SK-N-SH (cell line): ENCODE data around the gene EPS8L2. TPM values are rescaled to one million over a fixed set of nuclear protein-coding genes. Genes with fewer than 3 reads are reported as not detected.

Experiments
- CTCF ChIA-PET: fragments of 300-600, 350-600 bp; formaldehyde crosslinking; extraction: SDS; loops from one replicate; lab custom pipeline; 2021; lab: Yijun Ruan, JAX
- POLR2A ChIA-PET: fragments of 350-600 bp; sonication (Branson Sonifier 250); formaldehyde crosslinking; extraction: SDS; loops from one replicate; lab custom pipeline; 2020; ENCODE audit warnings: antibody characterized with exemption, inconsistent platforms; lab: Yijun Ruan, JAX
- DNase-seq: peaks from one replicate; pipeline ENCODE4 v3.0.0; 2012
- H2AFZ ChIP-seq: fragments of 200-600 bp; sonication (generic); 2 replicates; pipeline ENCODE4 v1.8.1; 2016; ENCODE audit warnings: antibody characterized with exemption, mild to moderate bottlenecking, low read depth
- H3F3A ChIP-seq: fragments of 200-600 bp; sonication (generic); replicated peaks from 2 replicates; pipeline ENCODE3; 2016; ENCODE audit warnings: antibody characterized with exemption, mild to moderate bottlenecking; ENCODE audit not compliant: insufficient read depth
- H3K27ac ChIP-seq, 2 experiments: fragments of 200-500 bp in 1 of 2; fragments of 200-600 bp in 1 of 2; sonication (Bioruptor generic) in 1 of 2; sonication (generic), shearing (Covaris generic) in 1 of 2; 2 replicates each; pipeline versions ENCODE4 v1.5.1 to v1.6.1; 2014 to 2016; ENCODE audit warnings: low read depth in 2 of 2, inconsistent platforms in 1 of 2, low read length in 1 of 2, mild to moderate bottlenecking in 1 of 2, mixed read lengths in 1 of 2
- H3K27me3 ChIP-seq: fragments of 200-600 bp; sonication (generic), shearing (Covaris generic); 2 replicates; pipeline ENCODE4 v1.6.1; 2016; ENCODE audit warnings: mixed run types; ENCODE audit not compliant: insufficient read depth
- H3K36me3 ChIP-seq, 2 experiments: fragments of 200-500 bp in 1 of 2; fragments of 200-600 bp in 1 of 2; sonication (Bioruptor generic) in 1 of 2; sonication (generic) in 1 of 2; replicated peaks in 1 of 2; 2 replicates each; pipeline versions ENCODE3 to v1.5.1; 2014 to 2016; ENCODE audit warnings: low read length in 1 of 2, mild to moderate bottlenecking in 1 of 2; ENCODE audit not compliant: insufficient read depth in 2 of 2, control insufficient read depth in 1 of 2
- H3K4me1 ChIP-seq, 2 experiments: fragments of 200-500 bp in 1 of 2; fragments of 200-600 bp in 1 of 2; sonication (Bioruptor generic) in 1 of 2; sonication (generic), shearing (Covaris generic) in 1 of 2; 2 replicates each; pipeline versions ENCODE4 v1.5.1 to v1.6.1; 2014 to 2016; ENCODE audit warnings: low read depth in 1 of 2, low read length in 1 of 2, mixed run types in 1 of 2; ENCODE audit not compliant: insufficient read depth in 2 of 2, control insufficient read depth in 1 of 2
- H3K4me2 ChIP-seq: fragments of 200-600 bp; sonication (generic), shearing (Covaris generic); 2 replicates; pipeline ENCODE4 v1.6.1; 2017; ENCODE audit warnings: mixed run types
- H3K4me3 ChIP-seq, 2 experiments: fragments of 200-500 bp in 1 of 2; fragments of 200-600 bp in 1 of 2; sonication (Bioruptor generic) in 1 of 2; sonication (generic), shearing (Covaris generic) in 1 of 2; 2 replicates each; pipeline versions ENCODE4 v1.5.1 to v1.8.1; 2014 to 2016; ENCODE audit warnings: low read depth in 2 of 2, inconsistent platforms in 1 of 2, low read length in 1 of 2, mild to moderate bottlenecking in 1 of 2, mixed read lengths in 1 of 2, moderate library complexity in 1 of 2
- H3K79me2 ChIP-seq: fragments of 200-600 bp; sonication (generic); 2 replicates; pipeline ENCODE4 v1.8.1; 2017; ENCODE audit warnings: mild to moderate bottlenecking; ENCODE audit not compliant: insufficient read depth
- H3K9ac ChIP-seq: fragments of 200-600 bp; sonication (generic); 2 replicates; pipeline ENCODE4 v1.6.1; 2017; ENCODE audit warnings: mixed run types
- H3K9me2 ChIP-seq: fragments of 200-600 bp; sonication (generic); 2 replicates; pipeline ENCODE4 v1.6.1; 2017; ENCODE audit warnings: mixed run types
- H3K9me3 ChIP-seq: fragments of 200-600 bp; sonication (generic); 2 replicates; pipeline ENCODE4 v1.6.1; 2017; ENCODE audit warnings: mixed run types, mild to moderate bottlenecking, moderate library complexity
- H4K20me1 ChIP-seq: fragments of 200-600 bp; sonication (generic); 2 replicates; pipeline ENCODE4 v1.6.1; 2017; ENCODE audit warnings: mild to moderate bottlenecking, mixed run types; ENCODE audit not compliant: insufficient read depth
- FOXJ3 ChIP-seq: sonication (generic); formaldehyde crosslinking; IDR thresholded peaks from 2 replicates; pipeline ENCODE4 v1.5.1; 2020; ENCODE audit warnings: mild to moderate bottlenecking, missing genetic modification reagents
- FOXM1 ChIP-seq: IDR thresholded peaks from 2 replicates; pipeline ENCODE4 v1.4.0; 2012; ENCODE audit warnings: low read depth, mild to moderate bottlenecking
- GABPA ChIP-seq: IDR thresholded peaks from 2 replicates; pipeline ENCODE4 v1.4.0; 2012; ENCODE audit warnings: low read depth, mild to moderate bottlenecking
- MXI1 ChIP-seq: IDR thresholded peaks from 2 replicates; pipeline ENCODE4 v1.6.1; 2012; ENCODE audit warnings: mild to moderate bottlenecking, low read depth, low read length, improper control_type of control experiment
- NFIC ChIP-seq: IDR thresholded peaks from 2 replicates; pipeline ENCODE4 v1.4.0; 2012; ENCODE audit warnings: borderline replicate concordance
- RFX5 ChIP-seq: IDR thresholded peaks from 2 replicates; pipeline ENCODE4 v1.6.1; 2012; ENCODE audit warnings: mild to moderate bottlenecking, improper control_type of control experiment, low read length
- RXRA ChIP-seq: IDR thresholded peaks from 2 replicates; pipeline ENCODE4 v1.4.0; 2012; ENCODE audit warnings: low read depth, mild to moderate bottlenecking, borderline replicate concordance
- SMC3 ChIP-seq: IDR thresholded peaks from 2 replicates; pipeline ENCODE4 v1.6.1; 2012; ENCODE audit warnings: low read depth, low read length, improper control_type of control experiment
- TAF1 ChIP-seq: IDR thresholded peaks from 2 replicates; pipeline ENCODE4 v1.6.1; 2012; ENCODE audit warnings: low read depth, mild to moderate bottlenecking, low read length, moderate library complexity, borderline replicate concordance
- WGBS: methylation state at CpG from one replicate; pipeline ENCODE4 v1.1.6; 2017; ENCODE audit warnings: low lambda C conversion rate; 5-methylcytosine and 5-hydroxymethylcytosine counted together
- polyA plus RNA-seq, 3 experiments: library from polyadenylated mRNA; depleted of rRNA; stranded (reverse); fragments of >200 nt; gene quantifications; 2 replicates each; pipeline ENCODE4 v1.2.3, GENCODE V29; 2012
- TF ChIP-seq, protein P1 (sequence below): IDR thresholded peaks from 2 replicates; pipeline ENCODE4 v1.4.0; 2012; ENCODE audit warnings: low read depth, borderline replicate concordance
- TF ChIP-seq, protein P2 (sequence below): IDR thresholded peaks from 2 replicates; pipeline ENCODE4; 2012

EPS8L2 gene
- polyA plus RNA-seq, 1 of the 3 experiments (the other 2 are of a cell fraction) = 0.74 TPM

DNA sequence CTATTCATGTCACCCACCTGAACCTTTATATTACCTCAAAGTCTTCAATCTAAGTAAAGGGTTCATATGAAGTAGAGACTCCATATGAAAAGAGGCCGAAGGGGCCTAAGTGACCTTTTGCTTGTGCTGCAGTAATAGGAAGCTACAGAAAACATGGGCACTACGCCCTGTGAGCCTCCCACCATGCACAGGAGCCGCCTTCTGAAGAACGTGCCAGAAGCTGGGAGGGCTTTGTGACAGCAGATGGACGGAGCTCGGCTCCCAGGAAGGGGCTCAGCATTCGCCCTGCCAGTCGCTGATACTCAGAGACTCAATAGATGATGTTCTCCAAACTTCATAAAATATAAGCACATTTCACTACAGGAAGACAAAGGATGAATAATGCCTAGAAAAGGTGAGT, 32.2 kb upstream of the EPS8L2 start:
- Histone ChIP-seq H3K9me3 (no peaks in the 10 kb centered on the region), H3K4me2 (no peak overlapping the region), H3K36me3 (peaks cover 19 to 22% of the 10 kb centered on the region in 2 experiments), H3F3A (no peaks in the 10 kb centered on the region), H3K27me3 (no peaks in the 10 kb centered on the region), H4K20me1 (no peaks in the 10 kb centered on the region), H3K4me3 (no peak overlapping the region), H3K4me1 (no peaks in the 10 kb centered on the region), H3K9ac (no peak overlapping the region), H3K79me2 (no peaks in the 10 kb centered on the region), H3K27ac (no peak overlapping the region), H2AFZ (no peak overlapping the region), H3K9me2 (no peaks in the 10 kb centered on the region)
- ChIA-PET POLR2A (no interaction called here), CTCF (interaction anchor here (0.9 to 2.2 kb wide), 3 partner anchors 10 to 53 kb away, joined by 3 to 7 read pairs (median 4); no protein-coding TSS in a partner anchor)
- 92% methylated on average over 8 of the region's 8 CpGs for WGBS
- no peak for TF ChIP-seq FOXJ3 (CRISPR knock-in tag)
- no peak for TF ChIP-seq NFIC
- no peak for DNase-seq

DNA sequence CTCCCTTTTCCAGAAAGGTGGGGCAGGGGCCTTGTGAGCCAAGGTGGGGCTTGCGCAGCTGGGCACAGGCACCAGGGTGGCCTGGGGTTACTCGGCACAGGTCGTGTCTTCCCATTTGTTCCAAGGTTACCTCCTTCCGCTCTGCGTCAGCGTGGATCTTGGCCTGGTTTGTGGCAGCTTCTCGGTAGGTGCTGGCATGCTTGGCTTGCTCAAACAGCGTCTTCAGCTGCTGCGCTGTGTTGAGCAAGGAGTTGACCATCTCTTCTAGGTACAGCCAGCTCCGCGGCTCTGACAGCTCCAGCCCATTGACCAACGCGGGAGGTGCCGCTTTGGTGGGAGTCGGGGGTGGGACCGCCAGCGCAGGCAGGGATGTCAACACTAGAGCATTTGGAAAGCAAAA, 31.6 kb upstream of the EPS8L2 start:
- no peak overlapping the region for H3K27ac ChIP-seq
- H3K4me2 ChIP-seq = no peak overlapping the region
- POLR2A ChIA-PET = no interaction called here
- 91% methylated on average over 15 of the region's 17 CpGs for WGBS
- no peaks in the 10 kb centered on the region for H3F3A ChIP-seq
- CTCF ChIA-PET = interaction anchor here (0.9 to 2.2 kb wide), 3 partner anchors 10 to 52 kb away, joined by 3 to 7 read pairs (median 4); no protein-coding TSS in a partner anchor
- no peak overlapping the region for H2AFZ ChIP-seq
- no peak for DNase-seq
- H3K36me3 ChIP-seq = peaks cover 19 to 24% of the 10 kb centered on the region in 2 experiments
- no peaks in the 10 kb centered on the region for H3K27me3 ChIP-seq
- no peak overlapping the region for H3K9ac ChIP-seq
- no peaks in the 10 kb centered on the region for H3K9me2 ChIP-seq
- H3K79me2 ChIP-seq = no peaks in the 10 kb centered on the region
- TF ChIP-seq, protein P1, sequence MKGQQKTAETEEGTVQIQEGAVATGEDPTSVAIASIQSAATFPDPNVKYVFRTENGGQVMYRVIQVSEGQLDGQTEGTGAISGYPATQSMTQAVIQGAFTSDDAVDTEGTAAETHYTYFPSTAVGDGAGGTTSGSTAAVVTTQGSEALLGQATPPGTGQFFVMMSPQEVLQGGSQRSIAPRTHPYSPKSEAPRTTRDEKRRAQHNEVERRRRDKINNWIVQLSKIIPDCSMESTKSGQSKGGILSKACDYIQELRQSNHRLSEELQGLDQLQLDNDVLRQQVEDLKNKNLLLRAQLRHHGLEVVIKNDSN = no peak
- TF ChIP-seq MXI1 (no peak), RXRA (no peak)
- TF ChIP-seq, all 33 proteins: peak for 0
- no peaks in the 10 kb centered on the region for H3K4me1 ChIP-seq
- no peaks in the 10 kb centered on the region for H3K9me3 ChIP-seq
- H3K4me3 ChIP-seq = no peak overlapping the region
- no peaks in the 10 kb centered on the region for H4K20me1 ChIP-seq

DNA sequence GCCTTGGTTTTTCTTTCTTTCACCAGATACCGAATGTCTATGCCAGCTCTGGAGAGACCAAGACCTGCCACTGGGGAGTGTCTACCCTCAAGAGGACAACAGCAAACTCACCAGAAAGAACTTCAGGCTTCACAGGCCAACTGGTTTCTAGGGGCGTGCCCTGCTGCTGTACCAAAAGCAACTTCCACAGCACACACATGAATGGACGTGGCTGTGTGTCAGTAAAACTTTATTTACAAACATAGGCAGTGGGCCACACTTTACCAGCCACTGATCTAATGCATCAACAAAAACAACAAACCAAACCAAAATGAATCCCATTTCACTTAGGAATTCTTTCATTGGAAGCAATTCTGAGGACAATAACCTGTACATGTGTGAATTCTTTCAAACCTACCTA, 27.7 kb upstream of the EPS8L2 start:
- POLR2A ChIA-PET = no interaction called here
- 81% methylated on average over 2 of the region's 3 CpGs for WGBS
- H3K9me3 ChIP-seq = no peaks in the 10 kb centered on the region
- no peak overlapping the region for H2AFZ ChIP-seq
- no peak overlapping the region for H3K9ac ChIP-seq
- H3K4me1 ChIP-seq = peaks cover 0 to 12% of the 10 kb centered on the region in 2 experiments; a peak in 1 of 4 replicates
- TF ChIP-seq RFX5 = no peak
- TF ChIP-seq, protein P2, sequence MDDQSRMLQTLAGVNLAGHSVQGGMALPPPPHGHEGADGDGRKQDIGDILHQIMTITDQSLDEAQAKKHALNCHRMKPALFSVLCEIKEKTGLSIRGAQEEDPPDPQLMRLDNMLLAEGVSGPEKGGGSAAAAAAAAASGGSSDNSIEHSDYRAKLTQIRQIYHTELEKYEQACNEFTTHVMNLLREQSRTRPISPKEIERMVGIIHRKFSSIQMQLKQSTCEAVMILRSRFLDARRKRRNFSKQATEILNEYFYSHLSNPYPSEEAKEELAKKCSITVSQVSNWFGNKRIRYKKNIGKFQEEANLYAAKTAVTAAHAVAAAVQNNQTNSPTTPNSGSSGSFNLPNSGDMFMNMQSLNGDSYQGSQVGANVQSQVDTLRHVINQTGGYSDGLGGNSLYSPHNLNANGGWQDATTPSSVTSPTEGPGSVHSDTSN = no peak
- no peak for TF ChIP-seq GABPA
- TF ChIP-seq SMC3 = no peak
- TF ChIP-seq, protein P1 = no peak
- TF ChIP-seq FOXM1 = no peak
- TF ChIP-seq TAF1 = no peak
- TF ChIP-seq, all 33 proteins: peak for 0
- Histone ChIP-seq H3K27ac (no peak overlapping the region), H4K20me1 (no peaks in the 10 kb centered on the region), H3K79me2 (no peaks in the 10 kb centered on the region), H3K27me3 (no peaks in the 10 kb centered on the region), H3K36me3 (peaks cover 17 to 37% of the 10 kb centered on the region in 2 experiments), H3K9me2 (no peaks in the 10 kb centered on the region), H3K4me2 (no peak overlapping the region), H3K4me3 (no peak overlapping the region), H3F3A (no peaks in the 10 kb centered on the region)
- DNase-seq = no peak
- CTCF ChIA-PET = interaction anchor here (1.0 kb wide), 1 partner anchor 44 kb away, joined by 3 read pairs; no protein-coding TSS in a partner anchor
